NCI-H1694 treated with DMSO at 0.1 percent for 48 hours (cell line): Measurements from ENCODE around the gene GJE1.
A peak's percentile ranks its signal among the peaks of the same experiment; 100 is the strongest.
"Not testable (repeated sequence)": the region's sequence is repeated elsewhere in the genome, so short reads cannot be mapped to it uniquely, and the experiment has no call there.

Source experiments
- DNase-seq: peaks from one replicate; lab custom pipeline; 2025; lab: John Stamatoyannopoulos, UW

GJE1 gene, protein sequence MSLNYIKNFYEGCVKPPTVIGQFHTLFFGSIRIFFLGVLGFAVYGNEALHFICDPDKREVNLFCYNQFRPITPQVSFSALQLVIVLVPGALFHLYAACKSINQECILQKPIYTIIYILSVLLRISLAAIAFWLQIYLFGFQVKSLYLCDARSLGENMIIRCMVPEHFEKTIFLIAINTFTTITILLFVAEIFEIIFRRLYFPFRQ

DNA sequence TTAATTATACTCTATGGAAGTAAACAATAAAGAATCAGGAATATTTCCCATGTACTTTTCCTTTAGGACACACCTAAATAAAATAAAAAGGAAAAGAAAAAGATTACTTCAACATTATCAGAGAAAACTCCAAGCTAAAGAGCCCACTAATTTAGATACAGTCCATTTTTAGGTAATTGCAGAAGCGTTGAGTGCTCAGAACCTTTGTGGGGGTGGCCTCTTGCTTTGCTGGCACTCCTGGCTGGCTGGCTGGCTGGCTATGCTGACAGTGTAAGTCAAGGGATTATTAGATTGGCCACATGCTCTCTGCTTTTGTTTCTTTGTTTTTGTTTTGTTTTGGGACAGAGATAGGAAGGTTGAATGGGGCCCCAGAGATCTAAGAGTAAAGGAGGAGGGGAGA, at the start of gene GJE1:
TSS of gene GJE1 (plus strand) at position 301 of the 400 bp plus-strand sequence. CDS start 234 bp downstream, outside the sequence.
- DNase-seq, result no peak

DNA sequence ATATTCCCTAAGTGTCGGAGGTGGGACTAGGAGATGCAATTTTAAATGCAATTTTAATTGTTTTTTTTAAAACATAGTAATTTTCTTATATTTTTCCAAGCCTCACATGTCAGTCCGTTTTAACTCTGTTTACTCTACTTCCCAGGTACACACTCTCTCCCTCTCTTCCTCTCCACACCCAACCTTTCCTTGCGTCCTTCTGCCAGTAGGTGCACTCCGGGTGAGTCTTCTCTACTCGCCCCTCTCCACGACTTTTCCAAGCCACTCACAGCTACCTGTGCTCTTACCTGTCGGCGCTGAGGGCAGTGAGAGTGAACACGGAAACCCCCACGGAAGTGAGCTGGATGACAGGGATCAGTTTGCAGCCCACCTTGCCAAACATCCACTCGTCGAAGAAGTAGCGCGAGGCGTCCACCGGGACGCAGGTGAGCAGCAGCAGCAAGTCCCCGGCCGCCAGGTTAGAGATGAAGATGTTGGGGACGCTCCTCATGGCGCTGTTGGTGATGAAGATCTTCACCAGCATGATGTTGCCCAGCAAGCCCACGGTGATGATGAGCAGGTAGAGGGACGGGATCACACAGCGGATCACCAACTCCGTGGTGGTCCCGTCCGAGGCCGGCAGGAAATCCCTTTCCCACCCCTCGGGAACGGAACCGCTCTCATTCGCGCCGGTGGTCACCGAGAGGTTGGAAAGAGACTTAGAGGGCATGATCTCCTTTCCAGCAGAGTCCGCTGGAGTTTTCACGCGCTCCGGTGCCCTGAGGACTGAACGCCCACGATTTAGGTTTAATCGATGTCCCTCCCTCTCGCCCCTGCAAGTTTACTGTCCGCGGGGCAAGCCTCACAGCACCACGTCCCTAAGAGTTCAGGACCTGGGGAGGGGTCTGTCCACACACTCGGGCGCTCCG, 44.5 kb upstream of the GJE1 start:
- no peak for DNase-seq

DNA sequence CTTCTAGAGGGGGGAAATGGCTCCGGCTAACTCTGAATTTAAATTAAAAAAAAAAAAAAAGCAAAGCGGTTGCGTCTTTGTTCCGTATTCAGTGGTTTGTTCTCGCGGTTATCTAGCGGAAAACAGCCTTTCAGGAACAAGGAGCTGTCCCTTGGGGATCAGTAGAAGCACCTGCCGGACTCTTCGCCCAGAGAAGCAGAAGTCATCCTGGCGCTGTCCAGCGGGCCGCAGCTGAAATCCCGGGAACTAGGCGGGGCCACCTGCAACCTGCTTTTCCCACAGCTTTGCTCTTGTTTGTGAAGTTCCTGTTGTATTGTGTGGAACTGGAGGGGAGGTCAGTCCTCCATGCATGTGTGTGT, 43.9 kb upstream of the GJE1 start:
- no peak for DNase-seq

DNA sequence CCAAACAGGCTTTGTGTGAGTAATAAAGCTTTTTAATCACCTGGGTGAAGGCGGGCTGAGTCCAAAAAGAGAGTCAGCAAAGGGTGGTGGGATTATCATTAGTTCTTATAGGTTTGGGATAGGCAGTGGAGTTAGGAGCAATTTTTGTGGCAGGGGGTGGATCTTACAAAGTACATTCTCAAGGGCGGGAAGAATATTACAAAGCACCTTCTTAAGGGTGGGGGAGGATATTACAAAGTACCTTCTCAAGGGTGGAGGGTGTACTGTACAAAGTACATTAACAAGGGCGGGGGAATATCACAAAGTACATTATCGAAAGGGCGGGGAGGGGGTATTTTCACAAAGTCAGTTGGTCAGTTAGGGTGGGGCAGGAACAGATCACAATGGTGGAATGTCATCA, 27.9 kb upstream of the GJE1 start:
- not testable (repeated sequence) for DNase-seq

DNA sequence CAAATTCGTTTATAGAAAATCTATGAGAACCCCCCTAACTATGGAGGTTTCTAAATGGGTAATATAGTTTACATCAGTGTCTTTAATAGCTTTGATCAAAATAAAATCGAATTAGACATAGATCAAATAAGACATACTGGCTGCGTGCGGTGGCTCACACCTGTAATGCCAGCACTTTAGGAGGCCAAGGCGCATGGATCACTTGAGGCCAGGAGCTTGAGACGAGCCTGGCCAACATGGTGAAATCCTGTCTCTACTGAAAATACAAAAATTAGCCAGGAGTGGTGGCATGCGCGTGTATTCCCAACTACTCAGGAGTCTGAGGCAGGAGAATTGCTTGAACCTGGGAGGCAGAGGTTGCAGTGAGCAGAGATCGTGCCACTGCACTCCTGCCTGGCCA, 21.9 kb upstream of the GJE1 start:
- DNase-seq, result not testable (repeated sequence)

DNA sequence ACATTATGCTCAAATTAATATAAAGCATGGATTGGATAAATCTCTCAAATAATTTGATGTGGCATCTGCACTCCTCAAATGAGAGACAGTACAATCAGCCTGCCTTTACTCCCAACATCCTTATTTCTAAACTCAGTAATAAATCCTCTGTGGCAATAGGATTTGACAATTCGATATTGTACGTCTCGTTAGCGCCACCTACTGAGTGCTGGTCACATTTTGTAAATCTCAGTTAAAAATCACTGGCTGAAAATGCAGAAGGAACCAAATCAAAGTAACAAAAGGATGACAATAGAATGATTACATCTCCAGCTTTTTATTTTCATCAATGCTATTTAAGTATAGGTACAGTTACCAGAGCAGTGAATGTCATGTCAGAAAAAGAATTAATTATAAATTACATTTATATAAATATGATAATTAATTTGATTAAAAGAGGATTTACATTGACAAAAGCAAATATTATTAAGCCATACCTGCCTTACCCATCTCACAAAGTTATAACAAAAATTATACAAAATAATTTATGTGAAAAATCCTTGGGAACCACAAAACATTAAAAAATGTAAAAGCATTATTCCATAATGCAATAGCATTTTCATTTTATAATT, 20.2 kb upstream of the GJE1 start:
- peak; percentile 54 for DNase-seq

DNA sequence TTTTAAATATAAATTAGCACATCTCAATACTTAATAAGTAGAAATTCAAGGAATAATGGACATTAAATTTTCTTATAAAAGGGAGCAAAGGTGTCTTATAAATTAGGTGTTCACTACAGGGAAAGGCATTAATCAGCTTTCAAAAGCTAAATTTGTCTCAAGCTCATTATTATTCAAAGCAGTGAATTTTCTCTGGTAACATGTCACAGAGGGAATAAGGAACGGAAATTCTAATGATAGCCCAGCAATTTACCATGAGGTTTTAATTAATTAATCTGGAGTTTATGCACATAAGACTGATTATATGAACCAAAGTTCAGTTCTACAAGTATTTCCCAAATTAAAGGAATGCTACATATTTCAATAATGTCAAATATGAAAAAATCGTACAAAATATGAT, 15.4 kb upstream of the GJE1 start:
- no peak for DNase-seq

DNA sequence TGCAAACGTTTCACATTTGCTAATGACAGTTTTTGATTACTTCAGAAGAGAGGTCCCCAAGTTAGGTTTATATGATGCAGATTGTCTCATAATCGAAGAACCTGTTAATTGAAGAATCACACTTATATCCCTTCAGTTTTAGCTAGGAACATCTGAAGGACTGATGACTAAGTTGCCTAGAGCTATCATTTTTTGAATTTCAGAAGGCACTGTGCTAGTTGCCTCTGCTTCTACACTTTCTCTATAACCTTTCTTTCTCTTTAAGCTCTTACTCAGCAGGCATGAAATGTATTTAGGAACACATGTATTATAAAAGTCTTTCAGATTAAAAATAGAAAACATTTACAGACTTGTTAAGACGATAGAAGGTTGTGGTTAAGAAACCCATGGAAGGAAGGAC, 14.4 kb upstream of the GJE1 start:
- no peak for DNase-seq

DNA sequence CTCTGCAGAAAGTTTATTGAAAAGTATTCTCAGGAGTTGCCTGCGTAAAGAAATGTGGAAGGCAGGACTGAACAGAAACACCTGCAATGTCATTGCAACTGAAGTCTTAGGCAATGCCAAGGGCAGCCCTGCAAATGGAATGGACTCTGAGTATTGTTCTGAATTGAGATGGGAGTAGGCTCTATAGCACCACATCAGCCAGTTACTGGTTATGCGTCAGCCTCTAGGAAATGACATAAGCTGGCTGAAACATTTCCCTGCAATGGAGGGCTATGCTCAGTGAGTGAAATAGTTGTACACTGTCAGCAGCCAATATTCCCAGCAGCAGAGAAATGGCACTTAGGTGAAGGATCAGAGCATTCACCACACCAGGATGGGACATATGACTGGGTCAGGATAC, 13.8 kb upstream of the GJE1 start:
- DNase-seq, result no peak

DNA sequence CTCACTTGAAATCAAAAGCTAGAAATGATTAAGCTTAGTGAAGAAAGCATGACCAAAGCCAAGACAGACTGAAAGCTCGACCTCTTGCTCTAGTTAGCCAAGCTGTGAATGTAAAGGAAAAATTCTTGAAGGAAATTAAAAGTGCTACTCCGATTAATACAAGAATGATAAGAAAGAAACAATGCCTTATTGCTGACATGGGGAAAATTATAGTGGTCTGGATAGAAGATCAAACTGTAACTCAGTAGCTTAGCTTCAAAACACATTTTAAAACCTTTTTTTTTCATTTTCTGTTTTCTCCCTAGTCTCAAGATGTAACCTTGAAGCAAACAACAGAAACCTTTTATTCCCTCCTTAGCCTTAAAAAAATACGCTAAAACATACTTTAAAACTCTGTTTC, 11.4 kb upstream of the GJE1 start:
- DNase-seq, result no peak

DNA sequence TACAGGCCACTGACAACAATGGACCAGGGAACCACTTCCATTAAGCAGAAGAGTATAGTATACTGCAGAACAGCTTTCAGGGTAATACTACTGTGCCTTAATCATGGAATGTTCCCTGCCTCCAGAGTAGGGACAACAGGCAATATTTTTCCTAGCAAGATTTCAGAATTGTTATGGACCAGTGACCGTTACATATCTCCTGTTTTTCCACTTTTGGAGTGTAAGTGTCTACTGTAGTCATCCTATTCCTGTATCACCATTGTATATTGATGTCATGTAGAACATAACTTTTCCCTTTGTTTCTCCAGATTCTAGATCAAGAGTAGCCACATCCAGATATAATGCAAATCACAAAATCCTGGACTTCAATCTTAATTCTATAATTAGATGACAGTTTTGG, 1.9 kb upstream of the GJE1 start:
- DNase-seq, result no peak

DNA sequence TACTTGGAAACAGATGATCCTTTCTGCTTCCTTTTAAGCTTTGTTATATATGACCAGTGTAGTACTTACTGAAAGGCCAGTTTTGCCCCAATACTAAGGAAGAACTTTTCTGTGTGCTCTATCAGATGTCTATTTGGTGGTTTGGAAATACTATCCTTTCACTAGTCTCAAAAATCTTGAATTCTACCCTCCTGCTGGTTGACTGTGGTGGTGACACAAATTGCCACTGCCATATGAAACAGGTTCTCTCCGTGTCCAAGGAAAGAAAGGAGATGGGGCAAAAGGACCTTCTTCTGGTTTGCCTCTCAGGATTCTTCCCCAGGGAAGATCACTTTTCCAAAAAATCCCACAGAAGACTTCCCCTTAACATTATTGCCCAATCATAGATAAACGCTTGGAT, 6.2 kb downstream of the GJE1 start:
- DNase-seq, result no peak

DNA sequence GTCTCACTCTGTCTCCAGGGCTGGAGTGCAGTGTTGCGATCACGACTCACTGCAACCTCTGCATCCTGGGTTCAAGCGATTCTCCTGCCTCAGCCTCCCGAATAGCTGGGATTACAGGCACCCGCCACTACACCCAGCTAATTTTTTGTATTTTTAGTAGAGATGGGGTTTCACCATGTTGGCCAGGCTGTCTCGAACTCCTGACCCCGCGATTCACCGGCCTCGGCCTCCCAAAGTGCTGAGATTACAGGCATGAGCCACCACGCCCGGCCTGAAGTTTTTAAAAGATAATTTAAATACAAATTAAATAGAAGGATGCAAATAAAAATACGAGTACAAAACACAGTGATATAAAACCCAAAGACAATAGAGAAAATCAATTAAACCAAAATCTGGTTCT, 8.8 kb downstream of the GJE1 start:
- DNase-seq, result not testable (repeated sequence)

DNA sequence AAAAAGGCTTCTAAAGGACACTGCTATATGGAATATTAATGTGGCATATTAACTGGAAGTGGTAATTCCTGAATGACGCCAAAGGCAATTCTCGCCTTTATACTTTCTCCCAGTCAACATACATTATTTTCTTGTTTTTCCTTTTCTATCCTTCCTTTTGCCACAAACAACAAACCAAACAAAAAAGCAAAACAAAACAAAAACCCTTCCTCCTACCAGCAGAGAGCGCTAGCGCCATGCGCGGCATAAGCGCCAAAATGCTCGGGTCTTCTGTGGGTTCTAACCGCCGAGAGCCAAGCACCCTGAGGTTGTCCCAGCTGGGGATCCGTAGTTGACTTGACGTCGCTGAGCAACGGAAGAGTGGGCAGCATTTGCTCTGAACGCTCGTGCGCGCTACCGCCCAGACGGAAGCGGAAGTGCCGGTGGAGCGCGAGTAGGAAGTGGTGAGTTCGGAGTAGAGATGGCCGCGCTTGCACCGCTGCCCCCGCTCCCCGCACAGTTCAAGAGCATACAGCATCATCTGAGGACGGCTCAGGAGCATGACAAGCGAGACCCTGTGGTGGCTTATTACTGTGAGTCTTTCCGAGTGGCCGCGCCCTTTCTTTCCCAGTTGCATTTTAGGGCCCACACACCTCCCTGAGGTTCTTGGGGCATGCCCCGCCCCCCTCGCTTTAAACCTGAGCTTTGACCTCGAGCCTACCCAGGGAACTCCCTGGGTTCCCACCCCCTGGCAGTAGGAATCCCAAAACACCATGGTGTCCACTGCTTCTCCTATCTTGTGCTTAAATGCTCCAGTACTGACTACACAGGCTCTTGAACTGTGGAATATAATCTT, 14.3 kb downstream of the GJE1 start, which contains the start of the genes NMBR and VTA1:
TSS of gene NMBR (minus strand) at position 295 of the 835 bp plus-strand sequence. CDS start 58,464 bp downstream, outside the sequence.
TSS of gene VTA1 (plus strand) at position 436 of the 835 bp plus-strand sequence. CDS start at position 461, 25 bp downstream.
- DNase-seq, result peak; percentile 95

DNA sequence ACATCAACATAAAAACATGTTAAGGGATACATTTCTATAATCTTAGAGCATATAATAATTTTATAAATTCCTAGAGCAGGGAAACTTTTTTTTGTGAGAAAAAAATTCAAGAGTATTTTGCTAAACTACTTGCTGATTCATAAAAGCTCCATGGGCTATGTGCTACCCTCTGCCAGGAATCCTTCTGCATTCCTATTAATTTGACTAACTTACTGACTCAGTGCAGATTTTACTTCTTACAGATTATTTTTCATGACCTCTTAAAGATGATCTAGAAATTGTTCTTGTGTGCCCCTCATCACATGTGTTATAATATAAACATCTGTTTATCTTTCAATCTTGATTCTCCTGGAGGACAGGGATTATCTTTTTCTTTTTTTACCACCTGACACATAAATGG, 20.0 kb downstream of the GJE1 start:
- no peak for DNase-seq

DNA sequence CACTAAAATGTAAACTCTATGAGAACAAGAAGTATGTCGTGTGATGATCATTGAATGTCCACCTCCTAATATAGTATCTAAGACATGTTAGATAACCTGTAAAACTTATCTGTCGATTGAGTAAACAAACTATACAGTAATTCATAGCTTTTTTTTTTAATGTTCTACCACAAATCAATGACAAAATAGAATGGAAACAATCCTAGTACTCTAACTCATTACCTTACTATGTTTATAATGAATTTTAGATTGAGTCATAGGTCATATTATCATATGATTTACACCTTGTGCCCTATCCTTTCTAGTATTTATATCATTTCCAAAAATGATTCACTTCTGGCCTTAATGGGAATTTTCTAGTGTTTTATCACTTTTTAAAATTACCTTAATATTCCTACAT, 20.5 kb downstream of the GJE1 start:
- no peak for DNase-seq

DNA sequence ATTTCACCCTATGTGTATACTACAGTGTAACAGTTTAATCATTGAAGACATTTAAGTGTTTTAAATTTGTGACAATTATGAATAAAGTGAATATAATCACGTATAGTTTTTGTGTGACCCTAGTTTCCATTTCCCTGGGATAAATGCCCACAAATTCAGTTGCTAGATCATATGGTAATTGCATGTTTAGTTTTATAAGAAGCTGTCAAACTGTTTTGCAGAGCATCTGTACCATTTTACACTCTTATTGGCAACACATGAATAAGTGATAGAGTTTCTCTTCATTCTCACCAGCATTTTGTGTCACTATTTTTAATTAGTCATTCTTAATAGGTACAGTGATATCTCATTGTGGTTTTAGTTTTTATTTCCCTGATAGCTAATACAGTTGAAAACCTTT, 21.6 kb downstream of the GJE1 start:
- no peak for DNase-seq

DNA sequence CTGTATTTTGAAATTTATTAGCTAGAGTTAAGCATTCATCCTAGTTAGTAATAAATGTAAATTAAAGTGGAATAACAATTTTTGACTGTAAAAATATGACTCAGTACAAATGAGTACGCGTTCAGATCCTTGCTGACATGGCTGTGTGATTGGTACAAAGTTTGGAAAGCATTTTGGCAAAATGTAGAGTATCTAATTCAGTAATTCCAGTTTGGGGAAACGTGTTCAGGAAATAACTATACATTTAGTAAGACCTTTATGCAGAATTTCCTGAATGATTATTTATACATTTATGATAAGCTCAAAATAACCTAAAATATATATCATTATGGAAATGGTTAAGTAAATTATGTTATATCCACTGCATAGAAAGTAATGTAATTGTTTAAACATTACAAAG, 22.4 kb downstream of the GJE1 start:
- no peak for DNase-seq

DNA sequence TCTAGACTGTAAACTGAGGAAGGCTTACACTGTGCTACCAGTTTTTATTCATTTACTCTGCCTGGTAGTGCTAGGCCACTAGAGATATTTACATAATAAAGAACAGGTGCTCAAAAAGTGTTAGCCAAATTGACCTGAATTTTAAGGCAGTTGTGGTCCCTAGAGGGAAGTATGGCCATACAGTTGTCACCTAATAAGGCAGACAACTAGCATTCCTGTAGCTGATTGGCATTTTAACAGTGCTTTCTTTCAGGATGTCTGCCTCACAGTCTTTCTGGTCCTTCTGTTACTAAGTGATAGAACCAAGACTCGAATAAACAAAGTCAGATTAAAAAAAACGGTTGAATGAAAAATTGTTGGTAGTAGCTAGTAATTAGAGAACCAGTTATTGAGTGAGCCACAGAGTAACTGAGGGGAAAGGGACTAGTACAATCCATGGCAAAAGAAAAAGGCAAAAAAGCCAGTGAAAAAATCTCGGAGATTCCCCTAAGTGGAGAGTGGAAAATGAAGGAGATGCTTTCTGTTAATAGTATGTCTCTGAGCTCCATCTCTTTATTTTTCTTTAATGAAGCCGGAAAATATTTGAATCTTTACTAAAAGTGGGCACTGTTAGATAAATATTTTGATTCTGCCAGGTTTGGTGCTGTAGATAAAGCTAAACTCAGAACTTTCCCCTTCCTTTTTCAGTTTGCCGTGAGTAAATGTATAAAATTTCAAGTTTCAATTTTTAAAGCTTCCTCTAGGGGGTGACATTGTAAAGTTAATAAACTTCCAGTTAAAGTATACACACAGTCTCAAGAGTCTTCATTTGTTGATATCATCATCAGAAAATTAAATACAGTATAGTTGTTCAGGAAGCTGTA, 23.4 kb downstream of the GJE1 start:
- no peak for DNase-seq

DNA sequence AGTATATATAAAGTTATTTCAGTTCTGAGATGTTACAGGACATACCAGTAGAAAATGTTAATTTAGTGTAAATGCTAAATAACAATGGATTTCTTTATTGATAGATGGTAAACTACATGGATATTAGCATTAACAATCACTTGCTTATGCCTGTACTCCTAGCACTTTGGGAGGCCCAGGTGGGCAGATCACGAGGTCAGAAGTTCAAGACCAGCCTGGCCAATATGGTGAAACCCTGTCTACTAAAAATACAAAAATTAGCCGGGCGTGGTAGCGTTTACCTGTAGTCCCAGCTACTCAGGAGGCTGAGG, 24.0 kb downstream of the GJE1 start:
- DNase-seq, result not testable (repeated sequence)

DNA sequence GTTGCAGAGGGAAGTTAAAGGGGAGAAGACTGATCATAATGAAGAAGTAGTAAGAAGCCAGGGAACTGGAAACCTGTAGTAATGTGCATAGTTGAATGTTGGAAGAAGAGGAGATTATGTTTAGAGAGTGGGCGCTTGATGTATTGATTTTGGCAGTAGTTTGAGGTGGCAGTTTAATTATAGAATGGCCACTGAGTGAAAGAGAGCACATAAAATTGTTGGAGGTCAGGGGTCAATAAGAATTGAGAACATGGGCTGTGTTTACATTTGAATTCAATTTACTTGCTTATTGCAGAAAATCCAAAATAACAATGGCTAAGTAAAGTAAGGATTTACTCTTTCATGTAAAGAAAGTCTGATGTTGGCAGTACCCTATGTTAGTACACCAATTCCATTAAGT, 30.1 kb downstream of the GJE1 start:
- no peak for DNase-seq
